ENCODE results near the gene NEK11.
A peak's percentile ranks its signal among the peaks of the same experiment; 100 is the strongest.

The NEK11 gene

DNA sequence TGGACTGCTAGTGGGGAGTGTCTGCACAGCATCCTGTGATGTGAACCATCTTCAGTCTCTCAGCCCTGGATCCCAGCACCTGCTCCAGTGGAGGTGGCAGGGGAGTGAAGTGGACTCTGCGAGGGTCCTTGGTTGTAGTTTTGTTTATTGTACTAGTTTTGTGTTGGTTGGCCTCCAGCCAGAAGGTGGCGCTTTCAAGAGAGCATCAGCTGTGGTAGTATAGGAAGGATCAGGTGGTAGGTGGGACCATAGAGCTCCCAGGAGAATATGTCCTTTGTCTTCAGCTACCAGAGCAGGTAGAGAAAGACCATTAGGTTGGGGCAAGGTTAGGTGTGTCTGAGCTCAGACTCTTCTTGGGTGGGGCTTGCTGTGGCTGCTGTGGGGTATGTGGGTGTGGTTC lies 20.9 kb downstream of the NEK11 start:
- DNase-seq: no peak

DNA sequence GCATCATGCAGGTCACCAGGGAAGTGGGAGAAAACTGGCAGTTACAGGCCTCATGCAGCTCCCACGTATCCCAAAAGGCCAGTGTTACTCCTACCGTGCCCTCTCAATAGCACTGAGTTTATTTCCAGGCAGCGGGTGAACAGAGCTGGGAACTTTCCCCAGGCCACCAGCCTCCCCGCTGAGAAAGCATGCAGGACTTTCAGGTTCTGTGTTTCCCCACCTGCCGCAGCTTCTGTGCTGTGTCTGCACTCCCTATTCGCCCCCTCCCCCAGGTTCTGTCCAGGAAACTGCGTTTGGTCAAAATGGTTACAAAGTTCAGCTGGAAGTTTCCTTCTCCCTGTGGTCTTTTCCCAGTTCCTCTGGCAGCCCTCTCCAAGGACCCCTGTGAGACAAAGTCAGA lies 21.4 kb downstream of the NEK11 start:
- no peak for DNase-seq

GRCh38 chr3:131050001-131050400 lies 23.3 kb downstream of the NEK11 start:
- DNase-seq: no peak

DNA sequence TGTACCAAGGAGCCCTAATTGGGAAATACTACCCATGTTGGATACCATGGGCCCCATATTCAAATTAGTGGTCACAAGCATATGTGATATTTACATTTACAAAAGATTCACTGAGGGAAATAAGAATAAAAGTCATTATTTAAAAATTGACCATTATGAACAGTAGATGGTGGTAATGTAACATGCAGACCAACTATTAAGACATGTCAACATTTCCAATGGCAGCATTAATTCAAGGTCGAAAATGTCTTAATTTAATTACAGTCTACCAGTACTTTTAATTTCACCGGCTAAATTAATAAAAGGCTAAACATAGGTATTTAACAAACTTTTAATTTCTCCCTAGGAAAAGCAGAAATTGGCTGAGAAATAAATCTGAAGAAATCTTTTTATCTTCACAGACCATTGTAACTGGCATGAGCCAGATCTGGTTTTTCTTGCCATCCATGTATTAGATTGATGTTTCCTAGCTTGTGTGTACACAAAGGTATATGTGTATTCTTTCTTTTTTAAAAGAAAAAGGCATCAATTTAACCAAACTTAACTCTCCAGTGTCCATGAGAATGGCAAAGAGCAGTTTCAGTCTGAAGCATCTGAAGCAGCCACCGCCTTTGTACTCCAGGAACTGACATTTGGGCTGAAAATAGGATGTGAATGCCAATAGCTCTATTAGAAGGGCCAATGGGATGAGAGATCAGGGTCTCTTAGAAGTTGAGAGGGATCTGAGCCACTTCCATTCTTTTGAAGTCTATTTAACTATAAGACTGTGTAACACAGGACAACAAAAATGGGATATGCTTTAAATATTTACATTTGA lies 26.6 kb downstream of the NEK11 start:
- no peak for DNase-seq

- no peak for DNase-seq
These were observed 41.3 kb downstream of the NEK11 start for GRCh38 chr3:131067983-131068382.

- DNase-seq: no peak
These were observed 45.5 kb downstream of the NEK11 start for GRCh38 chr3:131072099-131072559.

DNA sequence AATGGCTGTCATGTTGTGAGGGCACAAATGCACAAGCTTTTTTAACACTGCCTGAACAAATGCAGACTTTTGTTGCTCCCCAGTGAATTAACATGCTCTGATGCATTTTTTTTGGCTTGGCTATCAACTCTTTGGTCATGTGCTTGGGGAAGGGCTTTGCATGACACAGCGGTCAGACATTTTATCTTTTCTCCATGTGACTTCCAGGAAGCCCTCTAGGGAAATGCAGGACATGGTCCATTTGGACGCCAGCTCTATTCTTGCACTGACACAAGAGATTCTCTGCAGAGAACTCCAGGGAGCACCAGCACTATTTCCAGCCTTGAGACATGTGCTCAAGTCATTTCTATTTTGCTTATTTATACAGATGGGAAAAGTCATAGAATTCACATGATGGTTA lies 46.2 kb downstream of the NEK11 start:
- no peak for DNase-seq

DNA sequence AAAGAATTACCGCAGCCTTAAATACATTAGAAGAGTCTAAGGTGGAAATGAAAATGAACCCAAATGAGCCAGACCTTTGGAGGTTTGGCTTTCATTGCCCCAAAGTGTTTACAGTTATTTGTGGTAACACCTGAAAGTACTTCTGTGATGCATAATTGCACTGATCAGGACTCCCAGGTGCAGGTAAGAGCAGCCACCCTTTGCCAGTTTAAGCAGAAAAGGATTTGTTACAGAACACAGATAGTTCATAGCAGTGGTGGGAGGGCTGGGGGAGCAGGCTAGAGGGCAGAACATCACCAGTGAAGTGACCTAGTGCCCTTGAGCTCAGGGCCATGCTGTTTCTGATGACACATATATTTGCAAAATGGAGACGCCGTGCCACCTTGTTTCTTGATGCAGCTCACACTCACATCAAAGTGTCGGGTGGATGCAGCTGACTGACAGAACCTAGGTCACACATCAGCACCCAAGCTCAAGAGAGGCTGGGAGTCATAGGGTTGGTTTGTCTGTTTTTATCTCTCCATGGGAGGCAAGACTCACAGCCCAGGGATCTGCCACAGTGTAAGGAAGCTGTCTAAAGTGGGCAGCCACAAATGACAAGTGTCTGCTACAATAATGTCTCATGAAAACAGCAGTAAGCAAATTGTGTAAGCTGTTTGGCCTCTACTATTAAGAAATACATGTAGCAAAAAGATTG lies 49.1 kb downstream of the NEK11 start:
- DNase-seq: no peak

- DNase-seq: no peak
These were observed 51.2 kb downstream of the NEK11 start for GRCh38 chr3:131077904-131078303.

- DNase-seq: no peak
These were observed 52.4 kb downstream of the NEK11 start for GRCh38 chr3:131079086-131079485.

- DNase-seq: no peak
These were observed 54.5 kb downstream of the NEK11 start for GRCh38 chr3:131081224-131081623.

GRCh38 chr3:131082246-131082645 lies 55.6 kb downstream of the NEK11 start:
- no peak for DNase-seq

DNA sequence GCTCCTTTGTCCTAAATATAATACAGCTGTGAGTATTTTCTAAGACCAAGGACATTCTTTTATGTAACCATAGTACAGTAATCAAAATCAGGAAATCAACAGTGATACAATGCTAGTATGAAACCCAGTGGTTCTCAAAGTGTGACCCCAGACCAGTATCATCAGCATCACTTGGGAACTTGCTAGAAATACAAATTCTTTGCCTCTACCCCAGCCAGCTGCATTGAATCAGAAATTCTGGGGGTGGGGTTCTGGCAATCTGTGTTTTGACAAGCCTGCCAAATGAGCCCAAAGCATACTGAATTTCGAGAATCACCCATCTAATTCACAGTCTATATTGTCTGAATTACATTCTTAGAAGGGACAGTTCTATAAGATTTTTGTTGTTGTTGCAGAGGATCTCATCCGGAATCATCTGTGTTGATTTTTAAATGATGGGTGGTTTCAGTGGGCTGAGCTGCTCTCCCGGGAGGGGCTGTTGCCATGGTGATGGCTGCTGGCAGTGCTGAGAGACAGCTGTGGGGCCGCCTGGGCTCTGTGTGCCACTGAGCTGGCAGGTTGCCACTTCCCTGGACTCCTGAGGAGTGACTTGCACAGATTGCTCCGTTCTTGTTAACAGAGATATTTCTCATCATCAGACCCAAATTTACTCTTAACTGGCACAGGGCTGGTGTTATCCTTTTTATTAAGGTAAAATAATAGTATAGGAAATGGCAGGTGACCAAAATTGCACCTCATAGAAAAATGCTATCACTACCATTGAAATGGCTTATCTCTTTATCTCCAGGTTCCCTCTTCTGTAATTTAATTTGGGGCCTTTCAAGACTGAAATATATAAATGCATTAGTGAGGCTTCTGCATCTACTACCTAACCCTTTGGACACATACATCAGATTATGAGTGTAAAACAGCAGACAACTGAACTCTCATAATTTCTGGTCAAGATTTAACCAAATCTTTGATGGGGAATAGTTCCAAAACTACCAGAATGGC lies 56.5 kb downstream of the NEK11 start:
- no peak for DNase-seq

DNA sequence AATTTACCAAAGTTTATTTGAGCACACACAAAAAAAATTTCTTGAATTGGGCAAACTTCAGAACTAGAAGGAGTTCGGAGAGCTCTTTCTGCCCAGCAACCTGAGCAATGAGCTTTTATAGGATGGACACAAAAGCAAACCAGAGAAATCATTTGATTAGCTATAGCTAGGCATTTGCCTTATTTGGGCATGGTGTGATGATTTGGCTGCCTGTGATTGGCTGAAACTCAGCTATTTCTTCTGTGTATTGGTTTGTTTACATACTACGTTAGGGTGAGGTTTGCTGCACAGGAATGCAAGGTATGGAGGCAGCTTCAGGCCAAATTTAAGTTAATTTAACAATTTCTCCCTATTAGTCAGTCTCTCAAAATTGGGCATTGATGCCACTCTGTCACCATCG lies 65.1 kb downstream of the NEK11 start:
- no peak for DNase-seq

- peak; percentile 2 for DNase-seq
These were observed 81.2 kb downstream of the NEK11 start for GRCh38 chr3:131107637-131108433.

GRCh38 chr3:131109156-131109555 lies 82.5 kb downstream of the NEK11 start:
- no peak for DNase-seq

GRCh38 chr3:131110087-131110486 lies 83.4 kb downstream of the NEK11 start:
- DNase-seq: no peak

- DNase-seq: no peak
These were observed 87.6 kb downstream of the NEK11 start for GRCh38 chr3:131114256-131114655.

DNA sequence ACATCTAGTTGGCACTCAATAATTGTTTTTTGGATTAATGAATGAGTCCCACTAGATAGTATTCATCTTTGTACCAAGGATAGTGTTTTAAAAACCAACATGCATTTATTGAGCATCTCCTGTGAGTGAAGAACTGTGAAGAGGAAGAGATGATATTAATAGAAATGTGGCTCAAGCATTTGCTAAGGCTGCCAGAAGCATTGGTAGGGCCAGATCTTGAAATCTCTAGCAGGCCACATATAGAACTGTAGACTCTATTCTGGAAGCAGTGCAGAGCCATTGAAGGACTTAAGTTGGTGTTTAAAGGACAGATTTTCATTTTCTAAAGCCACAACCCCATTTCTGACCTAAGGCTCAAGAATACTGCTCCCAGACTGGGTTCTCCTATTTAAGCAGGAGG lies 99.0 kb downstream of the NEK11 start:
- DNase-seq: no peak

DNA sequence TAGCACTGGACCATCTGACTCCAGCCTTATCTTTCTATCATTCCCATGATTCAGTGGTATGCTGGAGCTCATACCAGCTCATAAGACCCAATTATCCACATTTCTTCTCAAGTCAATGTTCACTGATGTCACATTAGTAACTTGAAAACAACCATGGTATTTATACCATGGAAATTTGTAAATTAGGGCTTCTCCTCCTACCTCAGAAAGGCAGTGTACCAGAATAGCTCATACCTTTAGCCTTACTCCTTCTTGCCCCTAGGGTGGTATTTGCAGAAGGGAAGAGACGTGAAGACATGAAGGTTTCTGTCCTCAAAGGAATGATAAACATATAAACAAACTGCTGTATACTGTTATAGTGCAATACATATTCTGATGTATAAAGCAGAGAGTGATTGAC lies 114.2 kb downstream of the NEK11 start:
- no peak for DNase-seq

- DNase-seq: no peak
These were observed 115.1 kb downstream of the NEK11 start for GRCh38 chr3:131141770-131142169.

GRCh38 chr3:131142580-131142979 lies 115.9 kb downstream of the NEK11 start:
- peak; percentile 6 for DNase-seq
